Astrocyte (in vitro differentiated cells and primary cell): ENCODE data around the gene AP3M1. TPM values are rescaled to one million over a fixed set of nuclear protein-coding genes. Genes with fewer than 3 reads are reported as not detected.

ENCODE experiments used
- DNase-seq: peaks from one replicate; pipeline ENCODE4 v3.0.0-alpha.2; 2010; ENCODE audit warnings: low read depth
- FAIRE-seq: peaks from 2 replicates; lab custom pipeline; 2011; peaks lifted over from hg19 to GRCh38; lab: Jason Lieb, UNC
- H2AFZ ChIP-seq: 2 replicates; pipeline ENCODE4 v1.6.0; 2012; ENCODE audit warnings: low read depth, low read length, inconsistent platforms
- H3K27ac ChIP-seq: 2 replicates; pipeline ENCODE4 v1.5.1; 2011; ENCODE audit warnings: low read depth, low read length, inconsistent platforms
- H3K27me3 ChIP-seq: 2 replicates; pipeline ENCODE4 v1.6.0; 2011; ENCODE audit warnings: low read length, inconsistent platforms; ENCODE audit not compliant: insufficient read depth
- H3K36me3 ChIP-seq: 2 replicates; pipeline ENCODE4 v1.5.1; 2011; ENCODE audit warnings: low read length, inconsistent platforms; ENCODE audit not compliant: insufficient read depth
- H3K4me1 ChIP-seq: 2 replicates; pipeline ENCODE4 v1.5.1; 2011; ENCODE audit warnings: low read length, inconsistent platforms; ENCODE audit not compliant: insufficient read depth
- H3K4me2 ChIP-seq: 2 replicates; pipeline ENCODE4 v1.6.0; 2012; ENCODE audit warnings: low read length, inconsistent platforms
- H3K4me3 ChIP-seq: 2 replicates; pipeline ENCODE4 v1.5.1; 2011; ENCODE audit warnings: low read depth, mild to moderate bottlenecking, low read length, inconsistent platforms; ENCODE audit not compliant: insufficient read depth
- H3K79me2 ChIP-seq: 2 replicates; pipeline ENCODE4 v1.6.0; 2012; ENCODE audit warnings: mild to moderate bottlenecking, low read length, inconsistent platforms; ENCODE audit not compliant: insufficient read depth
- H3K9ac ChIP-seq: 2 replicates; pipeline ENCODE4 v1.6.0; 2012; ENCODE audit warnings: mild to moderate bottlenecking, low read length, inconsistent platforms
- H3K9me3 ChIP-seq: 2 replicates; pipeline ENCODE4 v1.5.1; 2012; ENCODE audit warnings: low read depth, mild to moderate bottlenecking, low read length, inconsistent platforms; ENCODE audit not compliant: insufficient read depth
- H4K20me1 ChIP-seq: 2 replicates; pipeline ENCODE4 v1.6.0; 2012; ENCODE audit warnings: low read length, inconsistent platforms; ENCODE audit not compliant: insufficient read depth
- H3K27ac Mint-ChIP-seq: one replicate; pipeline ENCODE4 v1.8.0; 2021; ENCODE audit warnings: mild to moderate bottlenecking, mixed read lengths; ENCODE audit not compliant: unreplicated experiment
- H3K27me3 Mint-ChIP-seq: one replicate; pipeline ENCODE4 v1.8.0; 2021; ENCODE audit warnings: low read depth, mixed read lengths; ENCODE audit not compliant: unreplicated experiment
- H3K36me3 Mint-ChIP-seq: one replicate; pipeline ENCODE4 v1.8.0; 2021; ENCODE audit warnings: low read depth, mixed read lengths; ENCODE audit not compliant: unreplicated experiment
- H3K4me1 Mint-ChIP-seq: one replicate; pipeline ENCODE4 v1.8.0; 2021; ENCODE audit warnings: low read depth, mixed read lengths; ENCODE audit not compliant: unreplicated experiment
- H3K4me3 Mint-ChIP-seq: one replicate; pipeline ENCODE4 v1.8.0; 2021; ENCODE audit warnings: mild to moderate bottlenecking, moderate library complexity, mixed read lengths; ENCODE audit not compliant: unreplicated experiment
- H3K9me3 Mint-ChIP-seq: one replicate; pipeline ENCODE4 v1.8.0; 2021; ENCODE audit warnings: mild to moderate bottlenecking, mixed read lengths; ENCODE audit not compliant: unreplicated experiment
- CTCF ChIP-seq: IDR thresholded peaks from 2 replicates; pipeline ENCODE4 v1.5.1; 2011; ENCODE audit warnings: low read depth, mild to moderate bottlenecking, inconsistent platforms, low read length, moderate library complexity; ENCODE audit not compliant: insufficient read depth
- EZH2 ChIP-seq: IDR thresholded peaks from 2 replicates; pipeline ENCODE4 v1.6.1; 2012; ENCODE audit warnings: mild to moderate bottlenecking, low read length, inconsistent platforms; ENCODE audit not compliant: insufficient read depth
- total RNA-seq: library from RNA; stranded (reverse); gene quantifications from 2 replicates; pipeline ENCODE4 v1.2.1, GENCODE V29; 2021

The AP3M1 gene
- total RNA-seq, 1 donor from 2014 or later: 50.0 TPM

GRCh38 chr10:74078037-74078436, 72.6 kb downstream of the AP3M1 start:
- no peaks in the 10 kb centered on the region for H3K9me3 ChIP-seq
- no peak for TF ChIP-seq EZH2
- TF ChIP-seq CTCF: no peak
- Mint-ChIP-seq H3K27me3 (no peaks in the 10 kb centered on the region), H3K9me3 (no peaks in the 10 kb centered on the region), H3K4me3 (peak overlapping the region; percentile 55), H3K27ac (peak overlapping the region; percentile 63), H3K36me3 (peaks cover 13% of the 10 kb centered on the region), H3K4me1 (peaks cover 64% of the 10 kb centered on the region)
- no peak overlapping the region for H2AFZ ChIP-seq
- H4K20me1 ChIP-seq: peaks cover 74% of the 10 kb centered on the region
- DNase-seq (peak; percentile 93), FAIRE-seq (peak; percentile 43)
- H3K4me3 ChIP-seq: no peak overlapping the region
- H3K4me1 ChIP-seq: peaks cover 53% of the 10 kb centered on the region
- no peaks in the 10 kb centered on the region for H3K27me3 ChIP-seq
- H3K36me3 ChIP-seq: peaks cover 53% of the 10 kb centered on the region
- peak overlapping the region; percentile 31 for H3K9ac ChIP-seq
- H3K27ac ChIP-seq: peak overlapping the region; percentile 68
- peaks cover 74% of the 10 kb centered on the region for H3K79me2 ChIP-seq
- H3K4me2 ChIP-seq: peak overlapping the region; percentile 70

GRCh38 chr10:74077416-74077815, 73.2 kb downstream of the AP3M1 start:
- Histone ChIP-seq H3K9me3 (no peaks in the 10 kb centered on the region), H3K79me2 (peaks cover 72% of the 10 kb centered on the region), H3K27ac (peak overlapping the region; percentile 57), H3K27me3 (no peaks in the 10 kb centered on the region), H3K4me1 (peaks cover 54% of the 10 kb centered on the region), H3K4me3 (no peak overlapping the region), H3K9ac (peak overlapping the region; percentile 20), H3K4me2 (peak overlapping the region; percentile 63), H3K36me3 (peaks cover 48% of the 10 kb centered on the region), H2AFZ (no peak overlapping the region), H4K20me1 (peaks cover 70% of the 10 kb centered on the region)
- peak; percentile 41 for DNase-seq
- Mint-ChIP-seq H3K4me3 (no peak overlapping the region), H3K36me3 (peaks cover 15% of the 10 kb centered on the region), H3K27ac (no peak overlapping the region), H3K9me3 (no peaks in the 10 kb centered on the region), H3K4me1 (peaks cover 67% of the 10 kb centered on the region), H3K27me3 (no peaks in the 10 kb centered on the region)
- TF ChIP-seq CTCF: no peak
- TF ChIP-seq EZH2: no peak
- FAIRE-seq: no peak

GRCh38 chr10:74076961-74077360, 73.7 kb downstream of the AP3M1 start:
- H3K4me1 ChIP-seq: peaks cover 56% of the 10 kb centered on the region
- H3K4me3 Mint-ChIP-seq: no peak overlapping the region
- no peaks in the 10 kb centered on the region for H3K27me3 Mint-ChIP-seq
- peaks cover 43% of the 10 kb centered on the region for H3K36me3 ChIP-seq
- H3K9me3 ChIP-seq: no peaks in the 10 kb centered on the region
- peaks cover 64% of the 10 kb centered on the region for H3K4me1 Mint-ChIP-seq
- H3K79me2 ChIP-seq: peaks cover 69% of the 10 kb centered on the region
- TF ChIP-seq EZH2 (no peak), CTCF (no peak)
- no peak overlapping the region for H3K9ac ChIP-seq
- H3K36me3 Mint-ChIP-seq: peaks cover 13% of the 10 kb centered on the region
- no peak overlapping the region for H3K27ac Mint-ChIP-seq
- peak overlapping the region; percentile 63 for H3K4me2 ChIP-seq
- H4K20me1 ChIP-seq: peaks cover 65% of the 10 kb centered on the region
- DNase-seq (no peak), FAIRE-seq (no peak)
- H3K27me3 ChIP-seq: no peaks in the 10 kb centered on the region
- no peaks in the 10 kb centered on the region for H3K9me3 Mint-ChIP-seq
- H3K4me3 ChIP-seq: no peak overlapping the region
- no peak overlapping the region for H2AFZ ChIP-seq
- H3K27ac ChIP-seq: peak overlapping the region; percentile 57
